Stomach smooth muscle (tissue), 2 donors: ENCODE results near the gene TOP3A.

Experiments
- H3K27ac ChIP-seq: one replicate; pipeline ENCODE4 v1.7.0; 2013; ENCODE audit warnings: mild to moderate bottlenecking, low read length, inconsistent platforms
- H3K27me3 ChIP-seq, 2 donors: one replicate each; pipeline ENCODE4 v1.7.0; 2013; ENCODE audit warnings: low read length in 2 of 2; ENCODE audit not compliant: insufficient read depth in 2 of 2, control insufficient read depth in 1 of 2
- H3K36me3 ChIP-seq, 2 donors: one replicate each; pipeline ENCODE4 v1.7.0; 2013; ENCODE audit warnings: low read length in 2 of 2; ENCODE audit not compliant: control insufficient read depth in 2 of 2, insufficient read depth in 2 of 2
- H3K4me1 ChIP-seq: one replicate; pipeline ENCODE4 v1.7.0; 2013; ENCODE audit warnings: low read length; ENCODE audit not compliant: control insufficient read depth, insufficient read depth
- H3K4me3 ChIP-seq, 2 donors: one replicate each; pipeline ENCODE4 v1.7.0; 2013; ENCODE audit warnings: low read length in 2 of 2
- H3K9ac ChIP-seq, 2 donors: one replicate each; pipeline ENCODE4 v1.7.0; 2013; ENCODE audit warnings: low read length in 2 of 2, mild to moderate bottlenecking in 1 of 2
- H3K9me3 ChIP-seq, 2 donors: one replicate each; pipeline ENCODE4 v1.7.0; 2013; ENCODE audit warnings: low read length in 2 of 2; ENCODE audit not compliant: control insufficient read depth in 2 of 2
- donor health status: healthy.
- donor health status: Pancreatic carcinoma.

TOP3A gene

DNA sequence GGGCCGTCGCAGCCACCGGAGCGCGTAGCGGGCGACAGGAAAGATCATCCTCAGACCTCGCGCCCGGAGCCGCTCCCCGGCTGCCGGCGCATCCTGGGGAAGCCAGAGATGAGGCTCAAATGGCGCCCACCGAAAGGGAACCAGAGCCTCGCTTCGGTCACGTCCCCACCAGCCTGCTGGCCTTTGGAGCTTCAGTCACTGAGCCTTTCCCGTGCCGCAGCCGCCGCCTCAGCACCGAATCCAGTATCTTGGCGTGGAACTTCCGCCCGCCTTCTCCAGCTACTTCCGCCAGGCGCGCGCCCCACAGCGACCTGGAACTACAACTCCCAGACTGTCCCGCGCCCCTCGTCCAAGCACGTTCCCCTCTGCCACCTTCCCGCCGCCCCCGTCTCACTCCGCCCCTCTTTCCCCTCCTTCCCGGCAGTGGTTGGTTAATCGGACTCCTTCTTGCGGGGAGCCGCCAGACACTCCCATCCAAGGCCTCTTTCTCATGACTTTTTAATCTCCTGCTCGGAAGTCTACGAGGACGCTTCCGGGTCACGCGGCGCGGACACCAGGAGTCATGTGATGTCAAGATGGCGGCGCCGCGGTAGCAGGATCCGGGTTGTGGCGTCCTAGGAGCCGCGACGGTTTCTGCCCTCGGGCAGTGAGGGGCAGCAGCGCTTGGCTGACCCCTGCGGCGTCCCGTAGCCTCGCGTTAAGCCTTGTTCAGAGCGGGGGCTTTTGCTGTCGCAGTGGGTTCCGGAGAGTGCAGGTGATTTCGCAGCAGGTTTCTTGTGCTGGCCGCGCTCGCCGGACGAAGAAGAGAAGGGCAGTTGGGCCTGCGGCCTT lies at the start of gene TOP3A, which contains the start of gene SMCR8:
Gene TOP3A, minus strand, starts transcription at position 264 of the 831 bp plus-strand sequence. Its CDS starts 216 bp downstream, at position 48.
Gene SMCR8, plus strand, starts transcription at position 563 of the 831 bp plus-strand sequence. CDS start 497 bp downstream, outside the sequence.
- no peaks in the 10 kb centered on the region for H3K27me3 ChIP-seq
- H3K4me3 ChIP-seq, result peak within 1 kb of the TSS; percentile 91 to 98
- no peaks in the 10 kb centered on the region for H3K9me3 ChIP-seq
- H3K9ac ChIP-seq, result peak within 1 kb of the TSS; percentile 89 to 93
- H3K27ac ChIP-seq, result peak within 1 kb of the TSS; percentile 90
- peaks cover 62% of the 10 kb centered on the region for H3K4me1 ChIP-seq
- peaks cover 26 to 28% of the 10 kb centered on the region in 2 donors for H3K36me3 ChIP-seq

DNA sequence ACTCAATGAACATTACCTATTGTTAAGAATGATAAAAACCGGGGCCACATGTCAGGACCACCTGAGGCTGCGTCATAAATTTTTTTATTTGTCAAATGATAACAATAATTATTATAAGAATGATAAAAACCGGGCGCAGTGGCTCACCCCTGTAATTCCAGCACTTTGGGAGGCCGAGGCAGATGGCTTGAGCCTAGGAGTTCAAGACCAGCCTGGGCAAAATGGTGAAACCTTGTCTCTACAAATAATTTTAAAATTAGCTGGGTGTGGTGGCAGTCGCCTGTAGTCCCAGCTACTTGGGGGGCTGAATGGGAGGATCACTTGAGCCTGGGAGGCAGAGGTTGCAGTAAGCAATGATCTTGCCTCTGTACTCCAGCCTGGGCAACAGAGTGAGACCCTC lies 49.4 kb upstream of the TOP3A start:
- H3K27me3 ChIP-seq, result no peaks in the 10 kb centered on the region
- no peak overlapping the region for H3K9ac ChIP-seq
- no peaks in the 10 kb centered on the region for H3K9me3 ChIP-seq
- no peak overlapping the region for H3K27ac ChIP-seq
- H3K4me1 ChIP-seq, result peaks cover 7% of the 10 kb centered on the region
- no peaks in the 10 kb centered on the region for H3K36me3 ChIP-seq
- no peak overlapping the region for H3K4me3 ChIP-seq

- Histone ChIP-seq H3K36me3 (no peaks in the 10 kb centered on the region), H3K4me3 (peak within 1 kb of the TSS; percentile 54 to 83), H3K27me3 (no peaks in the 10 kb centered on the region), H3K27ac (peak within 1 kb of the TSS; percentile 31), H3K9me3 (no peaks in the 10 kb centered on the region), H3K4me1 (peaks cover 7% of the 10 kb centered on the region), H3K9ac (peak within 1 kb of the TSS; percentile 29 to 73)
These were observed 48.6 kb upstream of the TOP3A start, which contains the start of gene SHMT1 for GRCh38 chr17:18363101-18364049. TSS of gene SHMT1 (minus strand) at chr17:18363550. CDS start at chr17:18355981, 7,569 bp downstream.

DNA sequence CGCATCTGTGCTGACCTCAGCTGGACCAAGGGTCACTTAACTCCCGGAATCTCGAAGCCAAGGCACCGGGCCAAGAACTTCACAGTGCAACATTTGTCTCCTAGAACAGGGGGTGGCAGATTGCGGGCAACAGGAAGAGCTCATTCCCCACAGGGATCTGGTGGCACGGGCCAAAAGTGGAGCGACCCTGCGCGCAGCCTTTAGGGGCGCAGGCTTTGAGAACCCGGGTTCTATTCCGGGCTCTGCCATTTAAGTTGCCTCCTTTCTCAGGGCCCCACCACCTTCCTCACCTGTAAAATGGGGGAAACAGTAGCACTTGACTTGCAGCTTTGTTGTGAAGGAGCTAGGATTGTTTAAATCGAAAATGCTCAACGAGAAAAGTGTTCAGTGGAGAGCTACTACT lies 47.9 kb upstream of the TOP3A start:
- Histone ChIP-seq H3K27me3 (no peaks in the 10 kb centered on the region), H3K36me3 (no peaks in the 10 kb centered on the region), H3K9me3 (no peaks in the 10 kb centered on the region), H3K9ac (peak overlapping the region; percentile 29 to 73), H3K27ac (peak overlapping the region; percentile 31), H3K4me1 (peaks cover 7% of the 10 kb centered on the region), H3K4me3 (peak overlapping the region; percentile 54 to 83)

DNA sequence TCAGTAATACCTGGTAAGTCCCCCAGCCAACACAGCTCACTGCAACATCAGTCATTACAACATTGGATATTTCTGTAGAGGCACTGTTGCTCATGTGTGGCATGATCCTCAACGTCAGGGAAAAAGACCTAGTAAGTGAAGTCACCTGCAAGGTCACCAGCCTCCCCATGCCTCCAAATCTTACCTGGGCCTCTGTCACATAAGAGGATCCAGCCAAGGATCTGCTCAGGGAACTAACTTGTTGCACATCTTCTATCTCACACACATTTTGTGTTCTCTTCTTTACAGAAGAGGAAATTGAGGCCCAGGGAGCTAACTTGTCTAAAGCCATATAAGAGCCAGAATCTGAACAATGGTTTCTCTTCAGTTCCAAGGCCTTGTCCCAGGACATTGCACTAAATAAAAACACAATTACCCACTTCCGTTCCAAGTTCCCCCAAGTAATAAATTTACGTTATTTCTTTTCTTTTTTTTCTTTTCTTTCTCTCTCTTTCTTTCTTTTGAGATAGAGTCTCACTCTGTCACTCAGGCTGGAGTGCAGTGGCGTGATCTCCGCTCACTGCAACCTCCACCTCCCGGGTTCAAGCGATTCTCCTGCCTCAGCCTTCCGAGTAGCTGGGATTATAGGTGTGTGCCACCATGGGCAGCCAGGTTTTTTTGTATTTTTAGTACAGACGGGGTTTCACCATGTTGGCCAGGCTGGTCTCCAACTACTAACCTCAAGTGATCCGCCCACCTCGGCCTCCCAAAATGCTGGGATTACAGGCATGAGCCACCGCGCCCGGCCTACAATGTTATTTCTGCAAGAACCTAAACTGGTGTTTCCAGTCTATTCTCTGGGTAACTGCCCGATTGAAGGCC lies 47.3 kb upstream of the TOP3A start:
- Histone ChIP-seq H3K4me1 (peaks cover 7% of the 10 kb centered on the region), H3K9me3 (no peaks in the 10 kb centered on the region), H3K9ac (no peak overlapping the region), H3K27me3 (no peaks in the 10 kb centered on the region), H3K36me3 (no peaks in the 10 kb centered on the region), H3K27ac (peak overlapping the region; percentile 31), H3K4me3 (peak overlapping the region in 1 of 2 donors; percentile 83)

DNA sequence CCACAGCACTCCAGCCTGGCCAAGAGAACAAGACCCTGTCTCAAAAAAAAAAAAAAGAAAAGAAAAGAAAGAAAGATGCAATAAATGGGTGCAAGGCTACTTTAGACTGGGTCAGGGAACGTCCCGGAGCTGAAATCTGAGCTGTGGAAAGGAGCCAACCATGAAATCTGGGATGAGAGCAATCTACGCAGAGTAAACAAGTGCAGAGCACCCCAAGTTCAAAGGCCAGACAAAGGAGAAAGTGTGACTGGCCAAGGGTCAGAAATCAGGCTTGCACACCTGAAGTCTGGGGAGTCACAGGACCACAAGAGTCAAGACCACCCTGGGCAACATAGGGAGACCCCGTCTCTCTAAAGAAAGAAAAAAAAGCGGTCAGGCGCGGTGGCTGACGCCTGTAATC lies 45.7 kb upstream of the TOP3A start:
- no peak overlapping the region for H3K9ac ChIP-seq
- H3K4me3 ChIP-seq, result no peak overlapping the region
- H3K9me3 ChIP-seq, result no peaks in the 10 kb centered on the region
- H3K27ac ChIP-seq, result no peak overlapping the region
- peaks cover 7% of the 10 kb centered on the region for H3K4me1 ChIP-seq
- H3K36me3 ChIP-seq, result peaks cover 0 to under 1% of the 10 kb centered on the region in 2 donors
- no peaks in the 10 kb centered on the region for H3K27me3 ChIP-seq

- Histone ChIP-seq H3K4me3 (no peak overlapping the region), H3K36me3 (peaks cover 4 to 8% of the 10 kb centered on the region in 2 donors)
These were observed 41.8 kb upstream of the TOP3A start for GRCh38 chr17:18356624-18357023.

DNA sequence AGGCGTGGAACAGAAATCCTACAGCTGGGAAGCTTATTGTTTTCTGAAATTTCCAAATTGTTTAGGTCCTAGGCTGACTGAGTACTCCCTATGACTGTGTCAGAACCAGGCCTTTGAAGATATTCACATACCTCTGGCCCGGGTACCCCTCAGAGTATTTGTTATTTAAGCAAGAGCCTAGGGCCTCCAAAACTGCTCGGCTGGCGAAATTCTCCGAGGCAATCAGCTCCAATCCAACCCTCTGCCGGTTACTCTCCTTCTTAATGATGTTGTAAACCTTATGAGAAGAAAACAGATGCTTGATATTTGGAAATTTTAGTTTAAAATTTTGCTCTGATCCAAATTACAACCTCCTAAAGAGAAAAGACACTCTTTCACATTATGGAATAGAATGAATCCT lies 38.7 kb upstream of the TOP3A start:
- H3K9me3 ChIP-seq, result no peaks in the 10 kb centered on the region
- no peak overlapping the region for H3K4me3 ChIP-seq
- no peaks in the 10 kb centered on the region for H3K4me1 ChIP-seq
- H3K27ac ChIP-seq, result no peak overlapping the region
- H3K27me3 ChIP-seq, result no peaks in the 10 kb centered on the region
- no peak overlapping the region for H3K9ac ChIP-seq
- peaks cover 4 to 8% of the 10 kb centered on the region in 2 donors for H3K36me3 ChIP-seq

More at GRCh38 chr17:18356624-18357023, 41.8 kb upstream of the TOP3A start:
- Histone ChIP-seq H3K4me1 (no peaks in the 10 kb centered on the region), H3K9me3 (no peaks in the 10 kb centered on the region), H3K9ac (no peak overlapping the region), H3K27ac (no peak overlapping the region), H3K27me3 (no peaks in the 10 kb centered on the region)

GRCh38 chr17:18344021-18344420 lies 29.2 kb upstream of the TOP3A start:
- no peak overlapping the region for H3K9ac ChIP-seq
- H3K9me3 ChIP-seq, result no peaks in the 10 kb centered on the region
- no peaks in the 10 kb centered on the region for H3K27me3 ChIP-seq
- H3K27ac ChIP-seq, result no peak overlapping the region
- peaks cover 15 to 16% of the 10 kb centered on the region in 2 donors for H3K36me3 ChIP-seq
- no peak overlapping the region for H3K4me3 ChIP-seq
- no peaks in the 10 kb centered on the region for H3K4me1 ChIP-seq

DNA sequence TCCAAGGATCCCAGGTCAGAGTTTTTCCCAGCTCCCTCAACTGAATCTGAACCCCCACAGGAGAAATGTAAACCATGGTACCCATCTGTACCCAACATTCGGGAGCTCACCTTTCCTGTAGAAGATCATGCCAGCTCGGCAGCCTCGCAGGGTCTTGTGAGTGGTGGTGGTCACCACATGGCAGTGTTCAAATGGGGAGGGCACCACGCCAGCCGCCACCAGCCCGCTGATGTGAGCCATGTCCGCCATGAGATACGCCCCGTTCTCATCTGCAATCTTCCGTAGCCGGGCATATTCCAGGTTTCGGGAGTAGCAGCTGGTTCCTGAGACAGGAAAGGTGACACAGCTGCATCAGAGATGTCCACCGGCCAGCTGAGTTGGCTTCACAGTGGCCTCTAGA lies 25.1 kb upstream of the TOP3A start:
- Histone ChIP-seq H3K27ac (no peak overlapping the region), H3K36me3 (peaks cover 6 to 15% of the 10 kb centered on the region in 2 donors), H3K4me3 (no peak overlapping the region), H3K4me1 (no peaks in the 10 kb centered on the region), H3K9me3 (no peaks in the 10 kb centered on the region), H3K9ac (no peak overlapping the region), H3K27me3 (no peaks in the 10 kb centered on the region)
